HepG2 (cell line): Measurements from ENCODE around the gene CAPN15. TPM values are rescaled to one million over a fixed set of nuclear protein-coding genes. Genes with fewer than 3 reads are reported as not detected.

ENCODE experiments used
- ATAC-seq: fragments of 200-7000 bp; cut with Tn5 transposase; 3 replicates; pipeline ENCODE4 v1.9.1; 2020; ENCODE audit warnings: mild to moderate bottlenecking, moderate library complexity
- BruUV-seq: library from RNA; stranded (reverse); fragments of 400-500 nt; replicated peaks from 2 replicates; lab custom pipeline; 2021; lab: Mats Ljungman, UMichigan
- CTCF ChIA-PET: fragments of 300-600 bp; formaldehyde crosslinking; extraction: SDS; loops from one replicate; lab custom pipeline; 2021; ENCODE audit warnings: low total read pairs, inconsistent platforms, low intra/inter-chr PET ratio; lab: Yijun Ruan, JAX
- POLR2A ChIA-PET: fragments of 350-600 bp; sonication (Branson Sonifier 250); formaldehyde crosslinking; loops from one replicate; lab custom pipeline; 2020; ENCODE audit warnings: antibody characterized with exemption, inconsistent platforms; lab: Yijun Ruan, JAX
- DNase-seq: peaks from one replicate; pipeline ENCODE4 v3.0.0-alpha.2; 2015; ENCODE audit warnings: low spot score
- FAIRE-seq: peaks from 3 replicates; lab custom pipeline; 2011; peaks lifted over from hg19 to GRCh38; lab: Jason Lieb, UNC
- H2AFZ ChIP-seq: one replicate; pipeline ENCODE4 v1.6.1; 2011; ENCODE audit warnings: low read length, inconsistent platforms
- H3K27ac ChIP-seq: fragments of 300-600 bp; 3 replicates; pipeline ENCODE4 v1.8.0; 2011; ENCODE audit warnings: mixed run types, mild to moderate bottlenecking, mixed read lengths, low read length, inconsistent platforms; ENCODE audit not compliant: insufficient read depth; ENCODE audit errors: extremely low read length
- H3K27me3 ChIP-seq, 2 experiments: fragments of 200-600 bp in 1 of 2; 2 replicates in 1 of 2; 3 replicates in 1 of 2; pipeline versions ENCODE4 v1.6.0 to v1.8.0; 2011; ENCODE audit warnings: low read length in 2 of 2, mild to moderate bottlenecking in 2 of 2, moderate library complexity in 2 of 2, inconsistent platforms in 1 of 2; ENCODE audit not compliant: insufficient read depth in 2 of 2, control insufficient read depth in 1 of 2
- H3K36me3 ChIP-seq, 2 experiments: fragments of 200-600 bp in 1 of 2; replicated peaks in 1 of 2; 2 replicates in 1 of 2; 3 replicates in 1 of 2; pipeline versions ENCODE4 v1.5.1 to v1.8.0; 2011; ENCODE audit warnings: low read length in 2 of 2, inconsistent platforms in 1 of 2; ENCODE audit not compliant: insufficient read depth in 2 of 2, control insufficient read depth in 1 of 2
- H3K4me1 ChIP-seq: 2 replicates; pipeline ENCODE4 v1.5.1; 2012; ENCODE audit warnings: low read length, inconsistent platforms; ENCODE audit not compliant: insufficient read depth
- H3K4me2 ChIP-seq: 2 replicates; pipeline ENCODE4 v1.6.0; 2011; ENCODE audit warnings: low read depth, low read length, inconsistent platforms
- H3K4me3 ChIP-seq, 3 experiments: fragments of 200-600 bp in 1 of 3; sonication (generic), shearing (Covaris generic) in 1 of 3; replicated peaks in 1 of 3; 2 replicates each; pipeline ENCODE4 v1.5.1; 2011 to 2016; ENCODE audit warnings: low read length in 3 of 3, inconsistent platforms in 2 of 3, low read depth in 2 of 3, mild to moderate bottlenecking in 2 of 3, control low read depth in 1 of 3, mixed read lengths in 1 of 3; ENCODE audit not compliant: insufficient read depth in 1 of 3
- H3K79me2 ChIP-seq: one replicate; pipeline ENCODE4 v1.6.1; 2011; ENCODE audit warnings: low read length, inconsistent platforms; ENCODE audit not compliant: insufficient read depth
- H3K9ac ChIP-seq: 2 replicates; pipeline ENCODE4 v1.6.0; 2011; ENCODE audit warnings: mild to moderate bottlenecking, low read depth, low read length, inconsistent platforms; ENCODE audit not compliant: insufficient read depth
- H3K9me3 ChIP-seq: 2 replicates; pipeline ENCODE4 v1.5.1; 2012; ENCODE audit warnings: mild to moderate bottlenecking, low read length
- H4K20me1 ChIP-seq: 2 replicates; pipeline ENCODE4 v1.6.0; 2011; ENCODE audit warnings: inconsistent platforms, mild to moderate bottlenecking, low read length, moderate library complexity; ENCODE audit not compliant: insufficient read depth
- CTCF ChIP-seq: sonication (generic); formaldehyde crosslinking; IDR thresholded peaks from 2 replicates; pipeline ENCODE4 v1.5.0; 2020; ENCODE audit warnings: mild to moderate bottlenecking, missing genetic modification reagents, moderate library complexity
- NKX3-1 ChIP-seq: sonication (generic); formaldehyde crosslinking; IDR thresholded peaks from 2 replicates; pipeline ENCODE4 v1.5.0; 2020; ENCODE audit warnings: missing genetic modification reagents
- ZBED4 ChIP-seq: sonication (generic); formaldehyde crosslinking; IDR thresholded peaks from 2 replicates; pipeline ENCODE4 v1.4.0; 2020; ENCODE audit warnings: missing genetic modification reagents, borderline replicate concordance
- ZNF552 ChIP-seq: sonication (generic); formaldehyde crosslinking; IDR thresholded peaks from 2 replicates; pipeline ENCODE4 v1.9.0; 2022; ENCODE audit warnings: missing genetic modification reagents, mild to moderate bottlenecking, borderline replicate concordance
- ZSCAN25 ChIP-seq: sonication (generic); formaldehyde crosslinking; IDR thresholded peaks from 2 replicates; pipeline ENCODE4 v1.8.0; 2022; ENCODE audit warnings: mild to moderate bottlenecking, missing genetic modification reagents
- WGBS: methylation state at CpG from one replicate; pipeline ENCODE4 v1.1.6; 2017; ENCODE audit warnings: low lambda C conversion rate; 5-methylcytosine and 5-hydroxymethylcytosine counted together
- in situ Hi-C: cut with HindIII; loops from 2 replicates; pipeline ENCODE4 v1.10.0; 2017; ENCODE audit warnings: low pct_unique_long_range_greater_than_20kb; ENCODE audit not compliant: extremely low pct_ligation_motif_present
- intact Hi-C: fragments of 100-400 bp; cut with micrococcal nuclease; formaldehyde crosslinking; loops from one replicate; pipeline ENCODE4 v1.10.0; 2022; ENCODE audit not compliant: unreplicated experiment
- polyA plus RNA-seq, 8 experiments: library from polyadenylated mRNA; depleted of rRNA in 3 of 8; stranded (reverse) in 7 of 8; unstranded in 1 of 8; fragments of >200 nt; fragmentation: Illumina TruSeq in 4 of 8; extraction: Trizol in 4 of 8; gene quantifications; 2 replicates each; pipeline versions ENCODE4 v1.2.1 to v1.2.3, GENCODE V29; 2011 to 2016; ENCODE audit warnings: low read depth in 4 of 8, missing spikeins in 1 of 8, mixed read lengths in 1 of 8; ENCODE audit not compliant: insufficient read depth in 1 of 8
- total RNA-seq, 5 experiments: library from RNA; depleted of rRNA; stranded (reverse); fragments of >200 nt; fragmentation: Illumina TruSeq; extraction: Trizol; gene quantifications; 2 replicates each; pipeline ENCODE4 v1.2.3, GENCODE V29; 2016; ENCODE audit warnings: low read depth in 1 of 5

Gene CAPN15
- total and polyA plus RNA-seq, 2 of the 13 experiments (the other 11 are each of a cell fraction or from before 2014, with no cell fraction given), result 14.9 to 24.5 TPM

DNA sequence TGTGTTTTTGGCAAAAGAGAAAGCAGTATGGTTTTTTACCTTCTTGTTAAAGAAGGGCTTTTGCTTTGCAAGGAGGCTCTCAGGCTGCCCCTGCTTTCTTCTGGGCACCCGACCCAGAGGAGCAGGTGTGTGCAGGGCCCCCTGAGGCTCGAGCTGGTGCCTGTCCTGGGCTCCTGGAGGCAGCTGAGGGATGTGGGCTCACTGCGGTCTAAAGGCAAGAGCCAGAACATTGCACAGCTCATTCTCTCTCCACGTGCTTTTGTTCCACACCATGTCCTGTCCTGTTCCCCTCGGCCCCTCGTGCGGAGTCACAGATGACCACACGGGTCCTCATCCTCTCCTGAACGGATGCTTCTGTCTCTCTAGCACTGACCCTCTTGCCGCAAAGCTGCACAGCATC is 36.7 kb upstream of the CAPN15 start:
- BruUV-seq, result TSS peak; percentile 20
- no peak overlapping the region for H3K27ac ChIP-seq
- no peaks in the 10 kb centered on the region for H3K27me3 ChIP-seq
- peaks cover 23 to 60% of the 10 kb centered on the region in 2 experiments for H3K36me3 ChIP-seq
- H2AFZ ChIP-seq, result no peak overlapping the region
- H3K4me2 ChIP-seq, result no peak overlapping the region
- H3K9me3 ChIP-seq, result no peaks in the 10 kb centered on the region
- H3K9ac ChIP-seq, result no peak overlapping the region
- POLR2A ChIA-PET, result no interaction called here
- WGBS, result 98% methylated on average over 10 of the region's 10 CpGs
- CTCF ChIA-PET, result no interaction called here
- TF ChIP-seq ZNF552 (CRISPR knock-in tag), result no peak
- TF ChIP-seq NKX3-1, result no peak
- no peak for TF ChIP-seq CTCF (CRISPR knock-in tag)
- TF ChIP-seq ZBED4 (CRISPR knock-in tag), result no peak
- TF ChIP-seq ZSCAN25 (CRISPR knock-in tag), result no peak
- H3K4me1 ChIP-seq, result no peaks in the 10 kb centered on the region
- H3K79me2 ChIP-seq, result no peaks in the 10 kb centered on the region
- H3K4me3 ChIP-seq, result no peak overlapping the region
- DNase-seq (no peak), ATAC-seq (no peak), FAIRE-seq (no peak)
- intact Hi-C loops (no loop called here), in situ Hi-C loops (no loop called here)
- no peaks in the 10 kb centered on the region for H4K20me1 ChIP-seq
